T-helper 17 cell (primary cell): ENCODE results near the gene INSRR. TPM values are rescaled to one million over a fixed set of nuclear protein-coding genes. Genes with fewer than 3 reads are reported as not detected.

Experiments used
- ATAC-seq: fragments of 150-1000 bp; cut with Tn5 transposase; 2 replicates; pipeline ENCODE4 v1.10.0; 2021; ENCODE audit warnings: mild to moderate bottlenecking, moderate library complexity
- DNase-seq, 3 donors: peaks; one replicate each; pipeline versions ENCODE4 v3.0.0 to v3.0.0-alpha.2; 2020 to 2021
- H3K9me3 ChIP-seq: one replicate; pipeline ENCODE4 v1.7.0; 2013; ENCODE audit warnings: low read length, mild to moderate bottlenecking; ENCODE audit not compliant: control insufficient read depth, poor library complexity, severe bottlenecking
- H3K27ac Mint-ChIP-seq: one replicate; pipeline ENCODE4 v1.8.0; 2022; ENCODE audit warnings: mild to moderate bottlenecking, moderate library complexity, mixed read lengths
- H3K27me3 Mint-ChIP-seq: one replicate; pipeline ENCODE4 v1.8.0; 2022; ENCODE audit warnings: mixed read lengths
- H3K36me3 Mint-ChIP-seq: one replicate; pipeline ENCODE4 v1.8.0; 2022; ENCODE audit warnings: low read depth, mixed read lengths
- H3K4me1 Mint-ChIP-seq: one replicate; pipeline ENCODE4 v1.8.0; 2022; ENCODE audit warnings: mild to moderate bottlenecking, mixed read lengths
- H3K4me3 Mint-ChIP-seq: one replicate; pipeline ENCODE4 v1.8.0; 2022; ENCODE audit warnings: mild to moderate bottlenecking, moderate library complexity, mixed read lengths
- total RNA-seq, 4 donors: library from RNA in 2 of 4; stranded (reverse) in 2 of 4; gene quantifications; one replicate each; pipeline ENCODE4 v1.2.3 and lab custom pipeline; 2022 to 2026

INSRR gene
- total RNA-seq, 2 donors from 2014 or later, result not detected

GRCh38 chr1:156805766-156806511 lies 53.0 kb downstream of the INSRR start:
- peaks cover 56% of the 10 kb centered on the region for H3K4me1 Mint-ChIP-seq
- no peaks in the 10 kb centered on the region for H3K27me3 Mint-ChIP-seq

GRCh38 chr1:156804572-156805243 lies 54.2 kb downstream of the INSRR start:
- no peaks in the 10 kb centered on the region for H3K27me3 Mint-ChIP-seq
- no peaks in the 10 kb centered on the region for H3K9me3 ChIP-seq
- peaks cover 4% of the 10 kb centered on the region for H3K36me3 Mint-ChIP-seq
- peak overlapping the region; percentile 53 for H3K4me3 Mint-ChIP-seq
- ATAC-seq (peak; percentile 3), DNase-seq (no peak)
- H3K4me1 Mint-ChIP-seq, result peaks cover 59% of the 10 kb centered on the region
- H3K27ac Mint-ChIP-seq, result peak overlapping the region; percentile 94

More at GRCh38 chr1:156805766-156806511, 53.0 kb downstream of the INSRR start:
- peak overlapping the region; percentile 94 for H3K27ac Mint-ChIP-seq
- H3K9me3 ChIP-seq, result no peaks in the 10 kb centered on the region
- ATAC-seq (no peak), DNase-seq (no peak)
- peaks cover 4% of the 10 kb centered on the region for H3K36me3 Mint-ChIP-seq
- peak overlapping the region; percentile 33 for H3K4me3 Mint-ChIP-seq

- H3K9me3 ChIP-seq, result no peaks in the 10 kb centered on the region
- Mint-ChIP-seq H3K4me3 (peak overlapping the region; percentile 62), H3K27me3 (no peaks in the 10 kb centered on the region), H3K36me3 (peaks cover 4% of the 10 kb centered on the region), H3K27ac (peak overlapping the region; percentile 94), H3K4me1 (peaks cover 57% of the 10 kb centered on the region)
- DNase-seq (no peak), ATAC-seq (peak; percentile 7)
These were observed 54.9 kb downstream of the INSRR start for GRCh38 chr1:156804026-156804425.

- no peaks in the 10 kb centered on the region for H3K27me3 Mint-ChIP-seq
- no peaks in the 10 kb centered on the region for H3K9me3 ChIP-seq
- peak overlapping the region; percentile 94 for H3K27ac Mint-ChIP-seq
- peaks cover 4% of the 10 kb centered on the region for H3K36me3 Mint-ChIP-seq
- no peak for DNase-seq
- H3K4me3 Mint-ChIP-seq, result peak overlapping the region; percentile 72
- peaks cover 51% of the 10 kb centered on the region for H3K4me1 Mint-ChIP-seq
- ATAC-seq, result no peak
These were observed 55.6 kb downstream of the INSRR start for GRCh38 chr1:156803086-156803851.

GRCh38 chr1:156802421-156802935 lies 56.4 kb downstream of the INSRR start:
- no peak for DNase-seq
- peaks cover 43% of the 10 kb centered on the region for H3K4me1 Mint-ChIP-seq
- H3K36me3 Mint-ChIP-seq, result peaks cover 2% of the 10 kb centered on the region
- ATAC-seq, result no peak
- no peaks in the 10 kb centered on the region for H3K27me3 Mint-ChIP-seq
- peak overlapping the region; percentile 94 for H3K27ac Mint-ChIP-seq
- no peaks in the 10 kb centered on the region for H3K9me3 ChIP-seq
- peak overlapping the region; percentile 70 for H3K4me3 Mint-ChIP-seq

GRCh38 chr1:156801409-156802121 lies 57.4 kb downstream of the INSRR start:
- no peaks in the 10 kb centered on the region for H3K27me3 Mint-ChIP-seq
- peaks cover 43% of the 10 kb centered on the region for H3K4me1 Mint-ChIP-seq
- DNase-seq (no peak), ATAC-seq (peak; percentile 61)
- peaks cover 3% of the 10 kb centered on the region for H3K36me3 Mint-ChIP-seq
- peak overlapping the region; percentile 94 for H3K27ac Mint-ChIP-seq
- H3K9me3 ChIP-seq, result no peaks in the 10 kb centered on the region
- H3K4me3 Mint-ChIP-seq, result peak overlapping the region; percentile 73

- Mint-ChIP-seq H3K4me3 (no peak overlapping the region), H3K36me3 (peaks cover 8% of the 10 kb centered on the region), H3K27me3 (no peaks in the 10 kb centered on the region), H3K27ac (no peak overlapping the region), H3K4me1 (peaks cover 28% of the 10 kb centered on the region)
- DNase-seq, result peak in 2 of 3 donors; percentile 33 to 53
- no peaks in the 10 kb centered on the region for H3K9me3 ChIP-seq
- peak; percentile 72 for ATAC-seq
These were observed 61.6 kb downstream of the INSRR start for GRCh38 chr1:156797212-156797871.

- no peak overlapping the region for H3K4me3 Mint-ChIP-seq
- ATAC-seq (no peak), DNase-seq (no peak)
- peaks cover 10% of the 10 kb centered on the region for H3K36me3 Mint-ChIP-seq
- peaks cover 20% of the 10 kb centered on the region for H3K4me1 Mint-ChIP-seq
- no peaks in the 10 kb centered on the region for H3K27me3 Mint-ChIP-seq
- H3K9me3 ChIP-seq, result no peaks in the 10 kb centered on the region
- no peak overlapping the region for H3K27ac Mint-ChIP-seq
These were observed 62.4 kb downstream of the INSRR start for GRCh38 chr1:156796340-156797097.

- no peaks in the 10 kb centered on the region for H3K9me3 ChIP-seq
- no peak for DNase-seq
- Mint-ChIP-seq H3K4me3 (no peak overlapping the region), H3K4me1 (peaks cover 16% of the 10 kb centered on the region), H3K27ac (no peak overlapping the region), H3K27me3 (no peaks in the 10 kb centered on the region), H3K36me3 (peaks cover 10% of the 10 kb centered on the region)
- no peak for ATAC-seq
These were observed 63.1 kb downstream of the INSRR start for GRCh38 chr1:156795787-156796186.

GRCh38 chr1:156795374-156795733 lies 63.6 kb downstream of the INSRR start:
- Mint-ChIP-seq H3K36me3 (peaks cover 10% of the 10 kb centered on the region), H3K4me1 (peaks cover 17% of the 10 kb centered on the region), H3K4me3 (no peak overlapping the region), H3K27me3 (no peaks in the 10 kb centered on the region), H3K27ac (no peak overlapping the region)
- no peaks in the 10 kb centered on the region for H3K9me3 ChIP-seq
- DNase-seq, result no peak
- ATAC-seq, result no peak

- Mint-ChIP-seq H3K27me3 (no peaks in the 10 kb centered on the region), H3K36me3 (peaks cover 10% of the 10 kb centered on the region), H3K4me1 (peaks cover 17% of the 10 kb centered on the region), H3K4me3 (no peak overlapping the region), H3K27ac (no peak overlapping the region)
- DNase-seq (no peak), ATAC-seq (no peak)
- H3K9me3 ChIP-seq, result no peaks in the 10 kb centered on the region
These were observed 64.2 kb downstream of the INSRR start for GRCh38 chr1:156794506-156795373.
